Thyroid gland (tissue), 4 donors: Measurements from ENCODE around the gene ARL4C.

Experiments
- POLR2A ChIP-seq, 2 donors: fragments of 450-650 bp; IDR thresholded peaks; one replicate each; pipeline ENCODE4 v1.6.1; 2017; ENCODE audit warnings: antibody characterized with exemption in 2 of 2, mild to moderate bottlenecking in 2 of 2, moderate library complexity in 1 of 2
- TF ChIP-seq, protein P1 (sequence below), 6 experiments: fragments of 200-600 bp in 3 of 6; fragments of 450-650 bp in 3 of 6; sonication (generic) in 3 of 6; IDR thresholded peaks; one replicate each; pipeline ENCODE4 v1.5.1; 2016 to 2019; ENCODE audit warnings: antibody characterized with exemption in 6 of 6, mild to moderate bottlenecking in 2 of 6, inconsistent platforms in 1 of 6, moderate library complexity in 1 of 6

DNA sequence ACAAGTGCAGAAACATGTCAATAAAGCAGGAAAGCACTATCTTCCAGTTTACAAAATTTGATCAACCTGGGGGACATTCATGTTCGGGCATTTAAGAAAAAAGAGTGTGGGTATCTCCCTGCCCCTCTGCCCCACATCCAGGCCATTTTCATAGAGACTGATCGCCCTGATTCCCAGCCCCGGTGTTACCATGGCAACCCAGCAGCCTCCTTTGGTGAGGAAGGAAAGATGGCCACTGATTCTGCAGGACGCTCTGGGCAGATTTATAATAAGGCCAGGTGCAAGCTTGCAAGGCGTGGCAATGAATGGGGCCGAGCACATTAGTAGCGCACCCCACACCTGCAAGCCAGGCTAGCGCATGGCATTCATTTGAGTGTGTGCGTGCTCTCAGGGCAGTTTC is 36.7 kb upstream of the ARL4C start:
- TF ChIP-seq, protein P1, sequence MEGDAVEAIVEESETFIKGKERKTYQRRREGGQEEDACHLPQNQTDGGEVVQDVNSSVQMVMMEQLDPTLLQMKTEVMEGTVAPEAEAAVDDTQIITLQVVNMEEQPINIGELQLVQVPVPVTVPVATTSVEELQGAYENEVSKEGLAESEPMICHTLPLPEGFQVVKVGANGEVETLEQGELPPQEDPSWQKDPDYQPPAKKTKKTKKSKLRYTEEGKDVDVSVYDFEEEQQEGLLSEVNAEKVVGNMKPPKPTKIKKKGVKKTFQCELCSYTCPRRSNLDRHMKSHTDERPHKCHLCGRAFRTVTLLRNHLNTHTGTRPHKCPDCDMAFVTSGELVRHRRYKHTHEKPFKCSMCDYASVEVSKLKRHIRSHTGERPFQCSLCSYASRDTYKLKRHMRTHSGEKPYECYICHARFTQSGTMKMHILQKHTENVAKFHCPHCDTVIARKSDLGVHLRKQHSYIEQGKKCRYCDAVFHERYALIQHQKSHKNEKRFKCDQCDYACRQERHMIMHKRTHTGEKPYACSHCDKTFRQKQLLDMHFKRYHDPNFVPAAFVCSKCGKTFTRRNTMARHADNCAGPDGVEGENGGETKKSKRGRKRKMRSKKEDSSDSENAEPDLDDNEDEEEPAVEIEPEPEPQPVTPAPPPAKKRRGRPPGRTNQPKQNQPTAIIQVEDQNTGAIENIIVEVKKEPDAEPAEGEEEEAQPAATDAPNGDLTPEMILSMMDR (IDR thresholded peaks at IDR 0.05) = no peak
- TF ChIP-seq POLR2A (IDR thresholded peaks at IDR 0.05) = no peak
